Endothelial cell of umbilical vein (primary cell): Measurements from ENCODE around the gene TTYH2. TPM values are rescaled to one million over a fixed set of nuclear protein-coding genes. Genes with fewer than 3 reads are reported as not detected.

ENCODE experiments used
- BruUV-seq: library from RNA; stranded (reverse); fragments of 400-500 nt; replicated peaks from 2 replicates; lab custom pipeline; 2021; lab: Mats Ljungman, UMichigan
- CTCF ChIA-PET: fragments of 300-600, 350-600 bp; sonication (Branson Sonifier 250); formaldehyde crosslinking; loops from one replicate; lab custom pipeline; 2021; ENCODE audit warnings: antibody characterized with exemption, inconsistent platforms; lab: Charles Lee
- POLR2A ChIA-PET: fragments of 300-600, 350-600 bp; sonication (Branson Sonifier 250); formaldehyde crosslinking; loops from one replicate; lab custom pipeline; 2021; ENCODE audit warnings: antibody characterized with exemption, inconsistent platforms; lab: Charles Lee
- DNase-seq: peaks from one replicate; pipeline ENCODE4 v3.0.0-alpha.2; 2011; ENCODE audit warnings: low read depth, low spot score
- FAIRE-seq: peaks from 2 replicates; lab custom pipeline; 2011; peaks lifted over from hg19 to GRCh38; lab: Jason Lieb, UNC
- H2AFZ ChIP-seq: 2 replicates; pipeline ENCODE4 v1.6.0; 2012; ENCODE audit warnings: low read depth, low read length, control low read depth, inconsistent platforms
- H3K27ac ChIP-seq: 2 replicates; pipeline ENCODE4 v1.5.1; 2011; ENCODE audit warnings: low read depth, mild to moderate bottlenecking, control low read depth, low read length, moderate library complexity; ENCODE audit not compliant: insufficient read depth
- H3K27me3 ChIP-seq, 2 experiments: 2 replicates each; pipeline versions ENCODE4 v1.6.0 to v1.6.1; 2011; ENCODE audit warnings: low read length in 2 of 2, mixed read lengths in 1 of 2; ENCODE audit not compliant: control insufficient read depth in 2 of 2, insufficient read depth in 2 of 2
- H3K36me3 ChIP-seq, 2 experiments: 2 replicates in 1 of 2; 3 replicates in 1 of 2; pipeline ENCODE4 v1.5.1; 2011; ENCODE audit warnings: low read length in 2 of 2, mild to moderate bottlenecking in 1 of 2, moderate library complexity in 1 of 2; ENCODE audit not compliant: control insufficient read depth in 2 of 2, insufficient read depth in 2 of 2; ENCODE audit errors: extremely low read depth in 1 of 2
- H3K4me1 ChIP-seq: 3 replicates; pipeline ENCODE4 v1.5.1; 2011; ENCODE audit warnings: mild to moderate bottlenecking, low read length; ENCODE audit not compliant: control insufficient read depth, insufficient read depth; ENCODE audit errors: extremely low read depth
- H3K4me2 ChIP-seq: 2 replicates; pipeline ENCODE4 v1.6.1; 2011; ENCODE audit warnings: low read length, control low read depth, mixed read lengths; ENCODE audit not compliant: insufficient read depth
- H3K4me3 ChIP-seq, 3 experiments: fragments of 200-600 bp in 1 of 3; sonication (generic), shearing (Covaris generic) in 1 of 3; replicated peaks in 1 of 3; 2 replicates each; pipeline ENCODE4 v1.5.1; 2011 to 2016; ENCODE audit warnings: control low read depth in 3 of 3, low read length in 3 of 3, mild to moderate bottlenecking in 2 of 3, inconsistent platforms in 1 of 3, low read depth in 1 of 3, moderate library complexity in 1 of 3; ENCODE audit not compliant: insufficient read depth in 1 of 3
- H3K79me2 ChIP-seq: 2 replicates; pipeline ENCODE4 v1.6.0; 2012; ENCODE audit warnings: low read length, inconsistent platforms; ENCODE audit not compliant: control insufficient read depth, insufficient read depth
- H3K9ac ChIP-seq: replicated peaks from 2 replicates; pipeline ENCODE3; 2011; ENCODE audit warnings: low read length, control low read depth; ENCODE audit not compliant: insufficient read depth; ENCODE audit errors: extremely low read depth
- H3K9me1 ChIP-seq: replicated peaks from 3 replicates; pipeline ENCODE4 v1.6.0; 2011; ENCODE audit warnings: mild to moderate bottlenecking, low read length; ENCODE audit not compliant: control insufficient read depth, insufficient read depth; ENCODE audit errors: extremely low read depth
- H3K9me3 ChIP-seq: replicated peaks from 2 replicates; pipeline ENCODE4 v1.5.1; 2012; ENCODE audit warnings: low read length, inconsistent platforms; ENCODE audit not compliant: control insufficient read depth, insufficient read depth
- H4K20me1 ChIP-seq: replicated peaks from 2 replicates; pipeline ENCODE3; 2011; ENCODE audit warnings: mild to moderate bottlenecking, low read length; ENCODE audit not compliant: control insufficient read depth, insufficient read depth; ENCODE audit errors: extremely low read depth
- CTCF ChIP-seq, 2 donors: IDR thresholded peaks; 1 replicate in 1 of 2; 2 replicates in 1 of 2; pipeline ENCODE4 v1.5.1; 2011; ENCODE audit warnings: low read length in 2 of 2, mild to moderate bottlenecking in 2 of 2, moderate library complexity in 2 of 2, control low read depth in 1 of 2, inconsistent platforms in 1 of 2, low read depth in 1 of 2; ENCODE audit not compliant: insufficient read depth in 1 of 2; ENCODE audit errors: extremely low read depth in 1 of 2
- EZH2 ChIP-seq: IDR thresholded peaks from 2 replicates; pipeline ENCODE4 v1.6.1; 2012; ENCODE audit warnings: borderline replicate concordance, low read depth, mild to moderate bottlenecking, moderate library complexity, low read length, inconsistent platforms; ENCODE audit not compliant: severe bottlenecking
- FOS ChIP-seq: IDR thresholded peaks from 2 replicates; pipeline ENCODE4 v1.6.1; 2011; ENCODE audit warnings: mild to moderate bottlenecking, low read length, moderate library complexity, borderline replicate concordance; ENCODE audit not compliant: insufficient read depth
- GATA2 ChIP-seq: IDR thresholded peaks from 2 replicates; pipeline ENCODE4 v1.7.0; 2011; ENCODE audit warnings: low read depth, mild to moderate bottlenecking, moderate library complexity, mixed read lengths, low read length; ENCODE audit not compliant: insufficient read length, insufficient read depth
- JUN ChIP-seq: IDR thresholded peaks from 2 replicates; pipeline ENCODE4 v1.6.1; 2011; ENCODE audit warnings: borderline replicate concordance, low read depth; ENCODE audit not compliant: insufficient read length, insufficient read depth
- MAX ChIP-seq: IDR thresholded peaks from 2 replicates; pipeline ENCODE4 v1.6.1; 2011; ENCODE audit not compliant: insufficient read depth, insufficient read length
- MYC ChIP-seq: IDR thresholded peaks from one replicate; pipeline ENCODE4 v1.6.1; 2011; ENCODE audit warnings: mild to moderate bottlenecking, low read depth, low read length
- POLR2A ChIP-seq: IDR thresholded peaks from 2 replicates; pipeline ENCODE4 v1.6.1; 2012; ENCODE audit warnings: low read depth, mild to moderate bottlenecking, control low read depth, low read length
- POLR2AphosphoS5 ChIP-seq: IDR thresholded peaks from 2 replicates; pipeline ENCODE4 v1.6.1; 2012; ENCODE audit warnings: low read depth, mild to moderate bottlenecking, control low read depth, low read length, moderate library complexity; ENCODE audit not compliant: insufficient read depth
- dilution Hi-C: fragments of 300-500 bp; cut with MboI; formaldehyde crosslinking; loops from one replicate; pipeline ENCODE4 v1.15.0; 2019; ENCODE audit warnings: low sequenced_read_pairs; ENCODE audit not compliant: extremely low pct_ligation_motif_present
- intact Hi-C: fragments of 100-400 bp; cut with micrococcal nuclease; formaldehyde crosslinking; loops from one replicate; pipeline ENCODE4 v1.10.0; 2022
- polyA plus RNA-seq, 4 experiments: library from polyadenylated mRNA; depleted of rRNA in 3 of 4; stranded (reverse) in 3 of 4; unstranded in 1 of 4; fragments of >200 nt; gene quantifications; 2 replicates each; pipeline versions ENCODE4 v1.2.1 to v1.2.3, GENCODE V29; 2011 to 2012; ENCODE audit warnings: missing spikeins in 1 of 4
- total RNA-seq: library from RNA; stranded (reverse); gene quantifications from 2 replicates; pipeline ENCODE4 v1.2.3, GENCODE V29; 2021

TTYH2 gene
- total and polyA plus RNA-seq, 2 donors (not counting 3 experiments of a cell fraction or from before 2014, with no cell fraction given), result 0.75 to 2.0 TPM

- FAIRE-seq, result no peak
- POLR2A ChIA-PET, result no interaction called here
- no TSS peak for BruUV-seq
Measured at GRCh38 chr17:74276051-74276476, 62.7 kb downstream of the TTYH2 start.

More at GRCh38 chr17:74276051-74276476, 62.7 kb downstream of the TTYH2 start:
- Histone ChIP-seq H3K4me2 (no peak overlapping the region), H3K9me3 (no peaks in the 10 kb centered on the region), H2AFZ (no peak overlapping the region), H3K4me3 (no peak overlapping the region), H3K27me3 (no peaks in the 10 kb centered on the region), H3K36me3 (no peaks in the 10 kb centered on the region), H3K4me1 (no peaks in the 10 kb centered on the region), H3K27ac (no peak overlapping the region), H3K9me1 (no peaks in the 10 kb centered on the region), H3K9ac (no peak overlapping the region), H4K20me1 (no peaks in the 10 kb centered on the region), H3K79me2 (no peaks in the 10 kb centered on the region)
- CTCF ChIA-PET, result no interaction called here
- DNase-seq, result no peak
- no peak for TF ChIP-seq EZH2
- no peak for TF ChIP-seq MYC
- TF ChIP-seq CTCF (IDR thresholded peaks at IDR 0.05; ENCODE audit: extremely low read depth in 1 of 2, insufficient read depth in 1 of 2, low read depth in 1 of 2, low read length in 2 of 2), result no peak
- TF ChIP-seq FOS, result no peak
- TF ChIP-seq GATA2, result no peak
- no peak for TF ChIP-seq POLR2A
- TF ChIP-seq POLR2AphosphoS5, result no peak
- TF ChIP-seq MAX, result no peak
- TF ChIP-seq JUN, result no peak
- dilution Hi-C loops, result no loop called here
- intact Hi-C loops, result no loop called here
